ENCODE measurements around the gene COL24A1. TPM values are rescaled to one million over a fixed set of nuclear protein-coding genes. Genes with fewer than 3 reads are reported as not detected.

The COL24A1 gene
- total and polyA plus RNA-seq, 7 donors = 0.03 to 1.3 (median 0.13) TPM

DNA sequence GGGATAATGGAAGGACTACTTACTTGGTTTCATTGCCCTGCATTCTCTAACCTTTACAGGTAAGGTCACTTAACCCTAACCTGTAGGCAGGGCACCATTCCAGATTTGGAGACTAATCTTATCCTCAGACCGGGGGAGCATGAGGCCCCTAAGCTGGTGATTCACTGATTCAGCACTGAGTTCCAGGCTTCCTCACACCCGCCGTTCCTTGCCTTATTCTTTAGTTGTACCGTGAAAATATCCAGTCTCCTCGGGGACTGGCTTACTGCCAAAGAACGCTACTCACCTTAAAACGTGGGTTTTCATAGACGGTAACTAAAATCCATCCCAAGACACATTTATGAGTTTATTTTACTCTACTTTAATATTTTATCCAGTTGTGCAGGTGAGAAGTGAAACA lies 44.3 kb upstream of the COL24A1 start:
- H3K27ac ChIP-seq = no peak overlapping the region
- DNase-seq (no peak), ATAC-seq (no peak)
- no peaks in the 10 kb centered on the region for H3K4me1 ChIP-seq
- no peaks in the 10 kb centered on the region for H3K36me3 ChIP-seq (ENCODE audit: insufficient read depth in 1 of 2, low read depth in 1 of 2)
- 45 to 59% (median 48%) methylated on average over 8 of the region's 8 CpGs for WGBS, 3 donors
- intact Hi-C loops (cut with DNase I) = no loop called here
- H3K4me3 ChIP-seq = no peak overlapping the region
- H3K27me3 ChIP-seq (ENCODE audit: insufficient read depth in 3 of 3, low read length in 2 of 3) = no peaks in the 10 kb centered on the region
- no peak for TF ChIP-seq CTCF (IDR thresholded peaks at IDR 0.05)
- H3K9me3 ChIP-seq = no peaks in the 10 kb centered on the region

DNA sequence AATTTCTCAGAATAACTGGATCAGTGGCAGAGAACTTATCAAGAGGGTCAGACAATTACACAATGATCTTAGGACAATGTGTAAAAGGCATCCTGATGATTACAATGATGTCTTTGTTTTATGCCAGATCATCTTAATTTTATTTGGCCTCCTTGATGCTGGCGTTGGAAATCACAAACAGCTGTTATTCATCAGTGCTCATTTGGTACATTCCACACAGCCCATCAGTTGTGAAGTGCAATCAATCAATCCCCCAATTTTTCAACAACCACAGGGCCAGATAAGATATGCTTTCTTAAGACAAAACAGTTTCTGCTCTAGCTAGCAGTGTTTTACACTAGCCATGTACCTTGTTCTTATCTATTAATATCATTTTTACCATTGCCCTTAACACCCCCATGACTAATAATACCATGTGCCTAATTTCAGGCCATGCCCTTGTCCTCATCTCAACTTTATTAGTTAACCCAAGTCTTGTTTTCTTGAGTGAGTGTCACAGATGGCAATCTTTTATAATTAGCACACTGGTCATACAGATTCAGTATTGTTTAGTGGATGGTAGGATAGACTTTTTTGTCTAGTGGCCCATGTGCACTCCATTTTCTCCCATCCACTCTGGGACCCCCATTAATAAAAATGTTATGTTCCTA lies 40.8 kb upstream of the COL24A1 start:
- Histone ChIP-seq H3K27me3 (ENCODE audit: insufficient read depth in 3 of 3, low read length in 2 of 3) (no peaks in the 10 kb centered on the region), H3K36me3 (ENCODE audit: insufficient read depth in 1 of 2, low read depth in 1 of 2) (no peaks in the 10 kb centered on the region), H3K4me3 (no peak overlapping the region), H3K4me1 (no peaks in the 10 kb centered on the region), H3K9me3 (no peaks in the 10 kb centered on the region), H3K27ac (no peak overlapping the region)
- WGBS, 3 donors = 19 to 25% (median 24%) methylated on average over 1 of the region's 1 CpG
- ATAC-seq = peak in 2 of 4 donors; percentile 13 to 30
- TF ChIP-seq CTCF (IDR thresholded peaks at IDR 0.05) = no peak
- intact Hi-C loops (cut with DNase I) = no loop called here
- no peak for DNase-seq

DNA sequence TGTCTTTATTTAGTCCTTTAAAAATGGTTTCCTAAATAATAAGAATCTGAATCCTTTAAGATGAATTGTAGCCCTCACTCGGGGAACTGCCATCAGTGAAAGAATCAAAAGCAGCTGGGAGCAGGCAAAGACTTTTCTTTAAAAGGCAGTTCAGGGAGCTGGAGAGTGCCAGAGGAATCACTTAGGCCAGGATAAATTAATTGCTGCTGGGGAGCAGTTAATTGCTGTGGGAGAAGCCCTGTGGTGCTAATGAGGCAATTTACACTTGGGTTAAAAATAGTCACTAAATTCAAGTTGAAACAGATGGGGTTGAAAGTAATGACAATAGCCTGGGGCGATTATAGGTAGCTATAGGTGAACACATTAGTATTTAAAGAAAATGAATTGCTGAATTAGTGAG lies 38.7 kb upstream of the COL24A1 start:
- intact Hi-C loops (cut with DNase I) = no loop called here
- 56 to 59% (median 57%) methylated on average over 2 of the region's 2 CpGs for whole genome bisulfite sequencing, 3 donors
- no peak for ATAC-seq

GRCh38 chr1:86194491-86195034 lies 38.0 kb upstream of the COL24A1 start:
- no peak overlapping the region for H3K4me3 ChIP-seq
- H3K27ac ChIP-seq = no peak overlapping the region
- ATAC-seq (no peak), DNase-seq (no peak)
- no peaks in the 10 kb centered on the region for H3K9me3 ChIP-seq
- no peak for TF ChIP-seq CTCF (IDR thresholded peaks at IDR 0.05)
- no peaks in the 10 kb centered on the region for H3K4me1 ChIP-seq
- no peaks in the 10 kb centered on the region for H3K36me3 ChIP-seq (ENCODE audit: insufficient read depth in 1 of 2, low read depth in 1 of 2)
- WGBS, 3 donors = 71 to 87% (median 74%) methylated on average over 4 of the region's 4 CpGs
- no peaks in the 10 kb centered on the region for H3K27me3 ChIP-seq (ENCODE audit: insufficient read depth in 3 of 3, low read length in 2 of 3)
- intact Hi-C loops (cut with DNase I) = no loop called here

More for the DNA sequence above, 38.7 kb upstream of the COL24A1 start:
- no peaks in the 10 kb centered on the region for H3K9me3 ChIP-seq
- no peaks in the 10 kb centered on the region for H3K27me3 ChIP-seq (ENCODE audit: insufficient read depth in 3 of 3, low read length in 2 of 3)
- no peak for DNase-seq
- H3K4me1 ChIP-seq = no peaks in the 10 kb centered on the region
- no peak overlapping the region for H3K27ac ChIP-seq
- H3K36me3 ChIP-seq (ENCODE audit: insufficient read depth in 1 of 2, low read depth in 1 of 2) = no peaks in the 10 kb centered on the region
- H3K4me3 ChIP-seq = no peak overlapping the region
- TF ChIP-seq CTCF (IDR thresholded peaks at IDR 0.05) = no peak

- no peak for TF ChIP-seq CTCF (IDR thresholded peaks at IDR 0.05)
- H3K4me1 ChIP-seq = no peaks in the 10 kb centered on the region
- DNase-seq = no peak
- no peaks in the 10 kb centered on the region for H3K36me3 ChIP-seq (ENCODE audit: insufficient read depth in 1 of 2, low read depth in 1 of 2)
- no peak overlapping the region for H3K4me3 ChIP-seq
- H3K27ac ChIP-seq = no peak overlapping the region
- WGBS, 3 donors = 95 to 97% (median 97%) methylated on average over 1 of the region's 1 CpG
- H3K27me3 ChIP-seq (ENCODE audit: insufficient read depth in 3 of 3, low read length in 2 of 3) = no peaks in the 10 kb centered on the region
- ATAC-seq = no peak
- no peaks in the 10 kb centered on the region for H3K9me3 ChIP-seq
- intact Hi-C loops (cut with DNase I) = no loop called here
Observed at GRCh38 chr1:86192417-86192816, 35.8 kb upstream of the COL24A1 start.

All from psoas muscle (tissue), 8 donors.